Measurements from ENCODE around the gene FDXR.
A peak's percentile ranks its signal among the peaks of the same experiment; 100 is the strongest.

FDXR gene

DNA sequence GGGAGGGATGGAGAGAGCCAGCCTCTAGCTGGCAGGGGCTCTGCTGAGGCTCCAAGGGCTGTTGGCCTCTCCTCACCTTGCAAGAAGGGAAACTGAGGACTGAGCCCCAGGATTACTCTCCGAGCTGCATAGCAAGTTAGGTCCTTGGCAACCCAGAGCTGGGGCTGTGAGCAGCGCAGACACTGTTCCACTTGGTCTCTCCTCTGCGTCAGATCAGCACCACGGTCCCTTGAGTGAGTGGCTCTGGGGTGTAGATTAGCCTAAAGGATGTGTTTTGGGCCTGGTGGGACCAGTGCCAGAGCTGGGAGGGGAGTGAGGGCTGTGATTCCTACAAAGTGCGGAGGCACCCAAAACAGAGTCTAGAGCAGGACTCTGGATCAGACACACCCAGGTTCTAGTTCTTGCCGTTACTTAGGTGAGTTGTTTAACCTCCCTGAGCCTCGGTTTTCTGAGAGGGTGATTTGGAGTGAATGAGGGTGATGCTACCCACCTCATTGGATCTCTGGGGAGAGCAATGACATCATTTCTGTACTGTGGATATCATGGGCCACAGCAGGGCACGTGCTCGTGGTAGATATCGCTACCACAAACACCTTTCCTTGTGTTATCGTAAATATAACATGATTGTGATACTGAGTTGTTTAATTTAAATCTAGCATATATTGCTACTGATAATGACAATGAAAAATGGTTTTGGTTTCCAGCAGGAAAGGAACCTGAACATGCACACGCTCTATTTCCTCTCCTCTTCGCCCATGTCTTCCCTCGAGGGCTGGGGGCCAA, 28.8 kb upstream of the FDXR start:
- no peak for DNase-seq (ENCODE audit: low read depth)
- H3K4me3 ChIP-seq (ENCODE audit: low read depth, low read length), result no peak overlapping the region

DNA sequence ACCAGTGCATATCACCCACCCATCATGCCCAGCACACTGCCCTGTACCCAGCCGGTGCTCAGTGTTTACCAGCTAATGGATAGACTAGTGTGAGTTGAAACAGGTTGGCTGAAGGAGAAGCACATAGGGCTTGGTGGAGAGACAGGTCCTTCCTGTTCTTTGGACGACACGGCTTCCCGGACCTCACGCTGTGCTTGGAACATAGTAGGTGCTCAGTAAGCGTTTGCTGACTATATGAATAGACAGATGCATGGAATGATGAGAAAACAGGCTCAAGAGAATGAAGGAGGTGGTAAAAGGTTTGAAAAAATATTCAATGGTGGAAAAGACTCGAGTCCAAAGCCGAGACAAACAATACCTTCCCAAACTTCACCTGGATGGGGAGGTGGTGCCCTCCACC, 27.4 kb upstream of the FDXR start:
- H3K4me3 ChIP-seq (ENCODE audit: low read depth, low read length), result no peak overlapping the region
- DNase-seq (ENCODE audit: low read depth), result no peak

DNA sequence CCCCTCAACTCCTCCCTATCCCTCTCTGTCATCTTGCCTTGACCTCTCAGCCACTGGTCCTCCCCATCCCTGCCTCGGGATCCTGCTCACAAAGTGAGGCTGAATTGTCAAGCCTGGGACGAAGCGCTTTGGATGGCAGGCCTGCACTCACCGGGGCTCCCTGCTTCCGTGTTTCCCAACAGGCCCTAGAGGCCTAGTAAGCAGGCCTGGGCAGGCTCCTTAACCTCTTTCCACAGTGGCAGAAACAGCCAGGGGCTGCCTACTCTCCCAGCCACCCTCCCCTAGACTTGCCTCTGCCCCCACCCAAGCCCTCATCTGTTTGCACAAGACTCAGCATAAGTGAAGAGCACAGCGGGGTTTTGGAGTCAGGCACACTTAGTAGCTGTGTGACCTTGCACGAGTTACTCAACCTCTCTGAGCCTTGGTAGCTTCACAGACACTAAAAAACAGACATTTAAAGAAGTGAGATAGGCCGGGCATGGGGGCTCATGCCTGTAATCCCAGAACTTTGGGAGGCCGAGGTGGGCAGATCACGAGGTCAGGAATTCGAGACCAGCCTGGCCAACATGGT, 25.7 kb upstream of the FDXR start:
- no peak for DNase-seq (ENCODE audit: low read depth)
- H3K4me3 ChIP-seq (ENCODE audit: low read depth, low read length), result no peak overlapping the region

DNA sequence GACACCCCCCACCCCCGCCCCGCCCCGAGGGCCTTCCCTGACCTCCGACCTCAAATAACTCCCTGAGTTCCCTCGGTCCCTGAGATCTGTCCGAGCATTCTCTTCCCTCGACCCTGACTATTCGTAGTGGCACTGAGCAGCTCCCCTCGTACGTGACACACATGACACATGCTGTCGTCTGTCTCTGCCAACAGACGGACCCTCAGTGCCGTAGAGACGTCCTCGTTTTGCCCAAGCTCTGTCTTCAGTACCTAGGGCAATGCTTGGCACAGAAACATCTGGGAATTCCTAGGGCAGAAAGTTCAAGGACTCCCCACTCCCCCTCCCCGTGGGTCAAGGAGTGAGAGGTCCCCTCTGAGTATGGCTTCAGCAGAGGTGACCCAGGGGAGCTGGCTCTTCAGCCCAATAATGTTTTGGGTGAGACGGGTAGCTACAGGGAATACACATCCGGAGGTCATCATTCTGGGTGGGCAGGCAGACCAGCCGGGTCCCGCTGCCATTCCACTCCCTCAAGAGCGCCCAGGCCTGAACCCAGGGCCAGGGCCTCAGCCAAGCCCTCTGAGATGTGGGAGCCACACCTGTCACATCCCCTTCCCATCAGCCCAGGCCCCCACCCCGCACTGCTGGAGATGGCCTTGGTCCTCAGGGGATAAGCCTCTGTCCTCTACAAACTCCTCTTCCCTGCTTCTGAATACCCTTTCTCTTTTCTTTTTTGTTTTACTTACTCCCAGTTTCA, 21.3 kb upstream of the FDXR start:
- no peak for DNase-seq (ENCODE audit: low read depth)
- no peak overlapping the region for H3K4me3 ChIP-seq (ENCODE audit: low read depth, low read length)

DNA sequence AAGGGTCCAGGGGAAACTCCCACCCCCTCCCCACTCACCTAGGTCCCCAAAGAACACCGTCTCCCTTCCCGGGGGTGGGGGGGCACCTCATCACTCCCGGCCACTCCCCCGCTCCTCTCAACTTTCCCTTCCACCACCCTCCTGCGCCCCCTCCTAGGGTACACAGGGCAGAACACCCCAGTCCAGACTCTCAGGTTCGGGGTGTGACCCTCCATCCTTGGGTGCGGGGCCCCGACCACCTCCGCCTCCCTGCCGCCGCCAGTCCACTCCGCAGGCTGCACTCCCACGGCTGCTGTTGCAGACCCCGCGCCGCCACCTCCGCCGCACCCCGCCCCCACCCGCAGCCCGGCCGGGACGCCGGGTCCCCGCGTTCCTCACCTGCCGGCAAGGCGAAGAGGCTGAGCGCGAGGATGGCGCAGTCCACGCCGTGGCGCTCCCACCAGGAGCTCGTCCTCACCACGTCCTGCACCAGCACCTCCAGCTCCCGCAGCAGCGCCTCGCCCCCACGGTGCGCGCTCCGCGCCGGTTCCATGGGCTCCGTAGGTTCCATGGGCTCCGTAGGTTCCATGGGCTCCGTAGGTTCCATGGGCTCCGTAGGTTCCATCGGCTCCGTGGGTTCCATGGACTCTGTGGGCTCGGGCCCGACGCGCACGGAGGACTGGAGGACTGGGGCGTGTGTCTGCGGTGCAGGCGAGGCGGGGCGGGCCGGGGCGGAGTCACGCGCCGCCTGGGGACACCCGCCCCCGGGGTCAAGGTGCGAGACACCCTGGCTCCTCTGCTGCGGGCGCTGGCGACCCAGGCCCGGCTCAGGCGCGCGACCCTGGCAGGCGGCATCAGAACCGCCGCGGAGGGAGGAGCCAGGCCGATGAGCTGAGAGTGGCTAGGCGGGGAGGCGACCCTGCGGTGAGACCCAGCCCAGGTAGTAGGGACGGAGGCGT, 20.4 kb upstream of the FDXR start, which contains the start of gene FADS6:
Gene FADS6 (minus strand): TSS at position 660 of the 938 bp plus-strand sequence. CDS start 38 bp downstream, at position 622.
- DNase-seq (ENCODE audit: low read depth), result no peak
- peak within 1 kb of the TSS; percentile 7 for H3K4me3 ChIP-seq (ENCODE audit: low read depth, low read length)

DNA sequence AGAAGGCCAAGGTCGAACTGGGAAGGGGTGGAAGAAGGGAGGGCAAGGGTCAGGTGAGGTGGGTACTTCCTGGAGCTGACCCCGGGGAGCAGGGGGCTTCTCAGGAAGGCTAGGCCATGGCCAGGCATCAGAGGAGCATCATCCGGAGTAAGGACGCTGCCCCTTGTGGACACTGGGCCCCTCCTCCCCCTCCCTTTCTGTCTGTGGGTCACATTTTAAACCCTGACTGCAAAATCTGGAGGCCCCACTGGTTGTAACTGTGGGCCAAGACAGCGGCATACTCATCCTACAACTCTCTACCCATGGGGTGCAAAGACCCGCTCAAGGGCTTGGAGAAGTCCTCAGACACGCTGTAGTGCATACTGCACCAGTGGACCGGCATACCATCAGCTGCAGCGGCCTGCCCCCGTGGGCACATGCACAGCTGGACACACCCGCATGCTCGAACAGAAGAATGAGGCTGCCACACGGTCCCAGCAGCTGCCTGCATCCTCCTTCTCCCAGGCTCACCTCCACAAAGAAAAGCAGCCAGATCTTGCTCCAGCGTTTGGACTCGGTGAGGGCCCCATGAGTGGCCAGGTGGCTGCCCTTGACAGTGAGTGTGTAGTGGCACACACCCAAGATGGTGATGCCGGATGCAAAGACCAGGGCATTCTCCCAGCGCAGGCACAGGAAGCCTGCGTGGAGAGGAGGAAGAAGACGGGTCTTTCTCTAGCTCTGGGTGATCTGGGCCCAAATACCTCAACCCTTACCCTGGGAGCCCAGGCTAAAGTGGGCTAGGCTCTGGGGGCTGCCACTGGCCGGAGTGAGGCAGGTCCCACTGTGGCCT, 19.4 kb upstream of the FDXR start:
- no peak overlapping the region for H3K4me3 ChIP-seq (ENCODE audit: low read depth, low read length)
- no peak for DNase-seq (ENCODE audit: low read depth)

DNA sequence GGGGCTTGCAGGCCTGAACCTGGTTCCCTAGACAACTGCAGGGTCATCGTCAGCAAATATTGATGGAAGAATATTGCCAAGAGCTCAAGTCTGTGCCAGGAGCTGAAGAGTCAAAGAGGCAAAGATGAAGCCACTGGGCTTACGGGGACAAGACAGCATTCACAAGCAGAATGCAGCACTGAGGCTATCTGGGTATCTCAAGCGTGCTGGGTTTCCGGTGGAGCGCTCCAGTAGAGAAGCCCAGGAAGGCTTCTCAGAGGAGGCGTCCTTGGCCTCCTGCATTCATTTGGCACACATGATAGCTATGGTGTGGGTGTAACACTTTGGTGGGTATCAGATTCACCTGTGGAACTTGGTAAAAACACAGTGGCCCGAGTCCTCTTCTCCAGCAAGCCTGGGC, 17.8 kb upstream of the FDXR start:
- DNase-seq (ENCODE audit: low read depth), result no peak
- no peak overlapping the region for H3K4me3 ChIP-seq (ENCODE audit: low read depth, low read length)

DNA sequence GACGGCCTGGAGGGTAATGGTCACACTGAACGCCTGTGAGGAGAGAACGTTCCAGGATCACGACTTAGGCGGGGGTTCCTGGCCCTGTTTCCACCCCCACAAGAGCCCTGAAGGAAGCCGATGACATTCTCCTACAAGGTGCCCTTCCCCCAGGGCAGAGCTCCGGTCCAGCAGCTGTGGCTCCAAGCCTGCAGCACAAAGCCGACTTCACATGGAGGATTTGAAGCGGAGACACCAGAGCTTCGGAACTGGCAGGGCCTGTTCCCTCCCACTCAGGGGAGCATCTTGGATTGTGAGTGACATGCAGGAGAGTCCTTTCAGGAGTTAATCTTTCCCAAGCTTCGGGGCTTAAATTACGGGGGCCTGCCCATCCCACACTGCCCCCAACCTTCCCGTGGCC, 15.7 kb upstream of the FDXR start:
- H3K4me3 ChIP-seq (ENCODE audit: low read depth, low read length), result no peak overlapping the region
- no peak for DNase-seq (ENCODE audit: low read depth)

DNA sequence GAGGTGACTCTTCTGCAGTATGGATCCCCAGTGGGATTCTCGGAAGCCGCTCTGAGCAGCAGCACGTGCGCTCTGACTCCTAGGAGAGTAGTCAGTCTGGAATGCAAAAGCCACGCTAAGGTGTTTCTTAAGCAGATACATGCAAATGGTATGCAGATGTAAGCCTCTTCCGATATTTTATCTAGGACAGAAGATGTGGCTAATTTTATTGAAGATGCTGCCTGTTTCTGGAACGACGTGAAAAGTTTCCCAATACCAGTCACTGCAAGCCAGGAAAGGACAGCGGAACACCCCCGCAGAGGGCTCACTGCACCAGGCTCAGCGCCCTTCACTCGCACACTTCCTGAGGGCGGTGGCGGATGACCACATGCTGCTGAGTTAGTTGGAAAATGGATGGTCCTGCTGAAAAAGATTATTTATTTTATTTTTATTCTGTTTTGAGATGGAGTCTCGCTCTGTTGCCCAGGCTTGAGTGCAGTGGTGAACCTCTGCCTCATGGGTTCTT, 10.5 kb upstream of the FDXR start:
- DNase-seq (ENCODE audit: low read depth), result no peak
- H3K4me3 ChIP-seq (ENCODE audit: low read depth, low read length), result no peak overlapping the region

DNA sequence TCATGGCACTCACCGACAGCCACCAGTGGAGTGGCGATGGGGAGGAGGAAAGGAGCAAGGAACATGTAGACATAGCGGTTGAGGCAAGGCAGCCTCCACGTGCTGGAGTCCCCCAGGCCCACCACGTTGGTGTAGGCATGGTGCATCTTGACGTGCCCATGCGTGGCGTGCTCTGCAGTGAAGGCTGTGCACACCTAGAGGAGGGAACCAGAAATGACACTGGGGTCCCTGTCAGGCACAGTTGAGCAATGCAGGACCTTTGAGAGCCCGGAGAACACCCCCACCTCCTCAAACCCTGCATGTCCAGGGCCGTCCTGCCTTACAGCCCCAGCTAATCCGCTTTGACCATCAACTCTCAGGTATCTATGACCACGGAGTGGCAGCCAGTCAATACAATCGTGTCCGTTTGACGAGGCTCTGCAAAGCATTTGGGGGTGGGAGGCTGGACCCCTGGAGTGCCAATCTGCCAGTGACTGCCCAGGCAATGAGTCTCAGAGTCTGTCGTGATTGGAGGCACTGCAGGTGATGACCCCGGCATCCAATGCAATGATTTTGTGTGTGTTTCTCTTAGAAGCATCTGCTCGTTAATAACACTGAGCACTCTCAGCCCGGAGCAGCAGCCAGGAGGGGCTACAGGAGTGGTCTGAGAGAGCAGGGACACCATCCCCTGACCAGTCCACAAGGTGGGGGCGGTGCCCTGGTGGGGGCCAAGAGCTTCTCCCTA, 9.9 kb upstream of the FDXR start:
- no peak overlapping the region for H3K4me3 ChIP-seq (ENCODE audit: low read depth, low read length)

DNA sequence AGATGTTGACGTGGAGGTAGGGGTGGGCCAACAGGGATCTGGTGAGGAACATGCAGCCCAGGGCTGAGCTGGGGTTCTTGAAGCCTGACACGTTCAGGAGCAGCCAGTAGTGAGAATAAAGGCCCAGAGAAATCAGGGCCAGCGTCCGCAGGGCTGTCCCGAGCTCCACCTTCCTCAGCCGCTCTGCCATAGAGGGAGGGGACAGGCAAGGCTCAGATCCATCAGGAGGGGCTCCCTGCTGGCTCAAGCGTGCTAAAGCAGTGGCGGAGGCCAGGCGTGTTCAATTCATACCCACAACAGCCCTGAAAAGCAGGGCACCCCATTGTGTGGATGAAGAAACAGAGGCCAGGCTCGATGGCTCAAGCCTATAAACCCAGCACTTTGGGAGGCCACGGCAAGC, 8.3 kb upstream of the FDXR start:
- H3K4me3 ChIP-seq (ENCODE audit: low read depth, low read length), result no peak overlapping the region
- no peak for DNase-seq (ENCODE audit: low read depth)

More for the DNA sequence above, 9.9 kb upstream of the FDXR start:
- no peak for DNase-seq (ENCODE audit: low read depth)

DNA sequence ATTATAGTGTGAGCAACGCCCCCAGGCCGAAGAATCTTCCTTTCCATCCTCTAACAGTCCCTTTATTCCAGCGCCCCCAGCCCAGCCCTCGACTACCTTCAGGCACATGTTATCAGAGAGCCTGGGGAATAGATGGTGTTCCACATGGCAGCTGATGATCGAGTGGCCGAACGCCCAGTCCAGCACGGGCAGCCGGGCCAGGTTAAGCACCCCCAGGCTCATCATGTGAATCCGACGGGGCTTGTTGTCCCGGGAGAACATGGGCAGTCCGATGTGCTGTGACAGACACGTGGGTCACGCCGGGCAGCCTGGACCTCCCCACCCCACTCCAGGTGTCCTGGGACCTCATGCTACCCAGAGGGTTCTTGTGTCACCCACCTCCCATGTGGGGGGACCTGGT, 6.5 kb upstream of the FDXR start:
- no peak overlapping the region for H3K4me3 ChIP-seq (ENCODE audit: low read depth, low read length)
- no peak for DNase-seq (ENCODE audit: low read depth)

DNA sequence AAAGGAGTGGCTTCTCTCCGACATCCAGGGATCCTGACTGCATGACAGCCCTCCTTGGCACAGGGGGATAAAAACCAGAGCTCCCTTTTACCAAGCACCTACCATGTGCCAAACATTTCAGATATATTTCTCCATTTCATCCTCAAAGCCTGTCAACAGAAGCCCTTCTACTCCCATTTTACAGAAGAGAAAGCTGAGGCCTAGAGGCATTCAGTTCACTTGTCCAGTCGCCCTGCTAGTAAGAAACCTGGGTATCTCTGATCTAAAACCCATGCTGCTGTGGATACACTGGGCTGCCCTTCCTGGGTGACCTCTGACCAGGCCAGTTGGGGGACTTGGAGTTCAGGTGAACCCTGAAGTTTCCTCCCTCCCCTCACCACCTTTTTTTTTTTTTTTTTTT, 5.9 kb upstream of the FDXR start:
- no peak overlapping the region for H3K4me3 ChIP-seq (ENCODE audit: low read depth, low read length)
- no peak for DNase-seq (ENCODE audit: low read depth)

DNA sequence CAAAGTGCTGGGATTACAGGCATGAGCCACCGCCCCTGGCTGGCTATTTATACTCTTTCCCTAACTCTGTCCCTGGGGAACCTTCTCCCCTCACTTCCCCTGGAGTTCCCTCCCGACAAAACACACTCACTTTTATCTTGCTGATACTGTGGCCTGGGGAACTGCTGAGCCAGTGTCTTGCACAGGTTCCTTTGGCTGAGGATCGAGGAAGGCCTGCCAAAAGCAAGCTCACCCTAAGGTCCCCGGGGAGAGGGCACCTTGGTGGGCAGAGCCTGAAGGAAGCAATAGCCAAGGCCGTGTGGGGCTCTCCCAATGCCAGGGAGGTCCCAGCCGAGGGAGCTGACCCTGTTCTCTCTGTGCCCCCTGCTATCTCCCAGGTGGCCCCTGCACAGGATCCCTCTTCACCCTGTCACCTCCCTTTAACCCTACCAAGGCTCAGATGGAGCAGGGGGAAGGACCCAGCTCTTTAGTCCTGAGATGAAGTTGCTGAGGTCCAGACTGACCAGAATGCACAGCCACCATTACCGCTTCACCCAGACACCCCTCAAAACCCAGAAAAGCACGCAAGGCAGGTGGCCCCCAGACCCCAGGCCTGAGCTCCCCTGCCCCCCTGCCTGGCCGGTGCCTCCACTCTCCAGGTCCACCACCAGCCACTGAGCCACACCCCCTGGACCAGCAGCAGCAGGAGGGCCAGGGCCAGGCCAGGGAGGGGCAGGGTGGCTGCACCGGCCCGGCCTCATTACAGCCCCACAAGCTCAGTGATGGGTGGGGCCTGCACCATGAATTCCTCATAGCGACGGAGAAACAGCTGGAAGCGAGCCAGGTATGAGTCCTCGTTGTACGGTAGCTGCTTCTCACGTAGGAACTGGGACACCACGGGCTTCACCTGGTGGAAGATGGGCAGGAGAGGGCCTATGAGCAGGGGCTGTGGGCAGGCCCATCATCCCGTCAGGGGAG, 5.1 kb upstream of the FDXR start:
- DNase-seq (ENCODE audit: low read depth), result no peak
- no peak overlapping the region for H3K4me3 ChIP-seq (ENCODE audit: low read depth, low read length)

DNA sequence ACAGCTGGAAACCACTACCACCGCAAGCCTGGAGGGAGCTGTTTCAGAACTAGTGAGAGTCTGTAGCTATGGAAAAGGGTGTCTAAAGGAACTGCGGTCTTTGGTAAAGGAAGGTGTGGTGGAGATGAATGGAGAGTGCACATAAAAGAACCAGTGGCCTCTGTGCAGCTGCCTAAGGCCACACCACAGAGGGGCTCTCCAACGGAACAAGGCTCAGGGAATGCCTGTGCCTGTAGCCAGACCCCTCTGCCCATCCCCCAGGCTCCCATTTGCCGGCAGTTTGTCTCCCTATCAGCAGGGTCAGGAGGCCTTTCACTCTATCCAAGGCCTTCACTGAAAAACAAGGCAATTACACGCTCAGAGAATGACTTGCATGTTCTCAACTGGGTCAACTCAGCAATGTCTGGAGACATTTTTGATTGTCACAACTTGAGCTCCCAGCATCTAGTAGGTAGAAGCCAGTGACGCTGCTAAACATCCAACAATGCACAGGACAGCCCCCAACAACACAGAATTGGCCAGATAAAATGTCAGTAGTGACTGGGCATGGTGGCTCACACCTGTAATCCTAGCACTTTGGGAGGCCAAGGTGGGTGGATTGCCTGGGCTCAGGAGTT, 3.3 kb upstream of the FDXR start:
- no peak for DNase-seq (ENCODE audit: low read depth)
- H3K4me3 ChIP-seq (ENCODE audit: low read depth, low read length), result no peak overlapping the region

DNA sequence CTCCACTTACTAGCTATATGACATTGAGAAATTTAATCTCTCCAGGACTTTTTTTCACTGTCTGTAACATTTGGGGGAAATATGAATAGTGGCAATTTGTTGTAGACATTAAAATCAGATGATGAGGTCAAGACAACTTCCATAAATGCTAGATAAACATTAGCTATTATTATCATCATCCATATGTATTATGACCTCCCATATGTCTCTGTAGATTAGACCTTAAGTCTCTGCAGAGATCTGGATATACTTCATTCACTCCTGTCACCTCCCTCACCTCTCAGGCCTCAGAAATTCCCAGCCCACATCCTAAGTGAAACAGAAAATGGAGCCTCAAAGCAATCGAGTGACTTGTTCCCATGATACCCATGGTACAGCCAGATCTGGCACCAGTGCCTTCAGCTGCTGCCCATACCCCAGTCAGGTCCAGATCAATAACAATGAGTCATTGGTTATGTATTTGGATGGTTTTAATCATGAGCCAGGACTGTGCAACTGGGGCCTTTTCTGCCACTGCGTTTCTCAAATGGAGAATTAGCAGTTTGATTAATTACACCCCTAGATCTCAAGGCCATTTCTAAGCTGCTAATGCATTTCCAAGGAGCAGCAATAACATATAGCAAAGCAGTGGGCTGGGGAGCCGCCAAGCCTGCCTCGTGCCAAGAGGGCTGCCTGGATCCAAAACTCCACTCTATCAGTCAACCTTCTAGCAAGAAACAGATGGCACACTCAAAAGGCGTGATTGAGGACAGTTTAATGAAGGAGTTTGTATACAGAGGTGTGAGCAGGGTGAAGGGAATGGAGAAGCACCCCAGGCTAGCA, 2.6 kb upstream of the FDXR start:
- DNase-seq (ENCODE audit: low read depth), result no peak
- no peak overlapping the region for H3K4me3 ChIP-seq (ENCODE audit: low read depth, low read length)
